GM18507 (cell line): ENCODE measurements around the gene FHIT.
"Not testable (repeated sequence)": the region's sequence is repeated elsewhere in the genome, so short reads cannot be mapped to it uniquely, and the experiment has no call there.

Experiments used
- DNase-seq: peaks from one replicate; pipeline ENCODE4 v3.0.0; 2011; ENCODE audit warnings: low read depth; ENCODE audit not compliant: insufficient read length; ENCODE audit errors: extremely low spot score
- FAIRE-seq: peaks from 2 replicates; lab custom pipeline; 2011; peaks lifted over from hg19 to GRCh38; lab: Jason Lieb, UNC

The FHIT gene

DNA sequence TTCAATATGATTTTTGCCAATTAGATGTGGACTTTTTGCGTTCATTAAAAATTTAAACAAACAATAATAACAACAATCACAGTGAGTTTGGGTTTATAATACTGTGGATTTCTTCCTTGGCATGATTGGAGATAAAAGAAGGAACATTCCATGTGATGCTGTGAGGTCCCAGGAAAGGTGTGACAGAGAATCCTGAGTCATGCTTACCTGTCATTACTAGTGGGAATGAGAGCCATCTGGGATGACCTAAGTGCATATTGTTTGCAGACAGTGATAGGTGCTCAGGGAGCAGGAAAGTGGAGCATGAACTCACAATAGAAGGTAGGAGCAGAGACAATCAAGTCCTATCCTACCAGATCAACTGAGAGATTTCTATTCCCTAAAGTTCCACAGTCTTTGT is 1434.9 kb downstream of the FHIT start:
- no peak for DNase-seq
- FAIRE-seq = no peak

DNA sequence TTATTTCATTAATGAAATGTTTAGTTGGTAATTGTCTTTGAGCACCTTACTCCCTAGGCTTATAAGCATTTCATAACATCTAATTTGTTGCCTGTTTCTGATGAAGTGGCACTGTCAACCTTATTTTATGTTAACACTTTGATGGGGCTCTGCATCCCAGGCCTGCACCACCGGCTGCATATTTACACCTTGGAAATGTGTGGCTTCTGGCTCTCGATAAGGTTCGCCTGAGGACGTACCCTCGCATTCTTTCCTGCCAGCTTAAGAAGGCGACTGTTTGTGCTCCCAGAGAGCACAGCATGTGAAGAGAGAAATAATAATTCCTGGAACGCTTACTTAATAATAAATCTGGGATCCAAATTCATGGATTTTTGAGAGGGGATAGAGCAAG is 1438.1 kb downstream of the FHIT start:
- DNase-seq (no peak), FAIRE-seq (no peak)

DNA sequence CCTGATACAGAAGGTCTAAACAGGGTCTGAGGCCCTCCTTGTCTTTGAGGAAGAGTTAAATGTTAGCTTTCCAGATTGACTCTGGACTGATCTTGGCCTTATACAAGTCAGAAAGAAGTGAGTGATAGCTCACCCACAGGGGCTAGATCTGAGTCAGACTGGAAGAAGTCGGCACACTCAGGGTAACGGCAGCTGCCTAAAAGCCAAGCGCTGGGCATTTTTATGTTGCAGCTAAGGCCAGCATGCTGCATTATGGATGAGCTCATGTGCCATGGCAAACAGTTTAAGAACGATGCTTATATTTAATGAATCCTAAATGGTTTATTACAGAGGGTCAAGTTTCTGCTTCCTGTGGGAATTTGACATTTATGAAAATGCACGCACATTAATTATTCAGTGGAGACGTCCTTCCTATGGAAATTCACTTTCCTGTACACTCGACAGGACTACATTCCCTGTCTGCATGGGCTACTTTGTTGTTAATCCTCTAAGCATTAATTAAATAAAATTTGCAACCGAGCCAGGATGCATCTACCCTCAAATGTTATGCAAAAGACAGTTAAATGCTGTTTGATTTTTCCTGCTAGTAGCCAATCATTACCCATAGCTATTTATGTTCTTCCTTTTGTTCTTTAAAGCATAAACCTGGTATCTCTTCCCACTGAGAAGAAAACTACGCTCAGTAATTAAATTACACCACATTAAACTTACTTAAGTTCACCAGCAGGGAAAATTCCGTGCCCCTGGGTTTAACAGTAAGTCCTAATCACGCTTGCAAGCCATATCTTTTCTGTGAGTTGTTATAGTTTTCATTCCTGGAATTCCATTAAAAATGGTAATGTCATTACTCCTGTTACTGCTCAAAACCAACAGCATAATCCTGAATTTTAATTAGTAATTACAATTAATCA is 1438.8 kb downstream of the FHIT start:
- DNase-seq = no peak
- FAIRE-seq = no peak

DNA sequence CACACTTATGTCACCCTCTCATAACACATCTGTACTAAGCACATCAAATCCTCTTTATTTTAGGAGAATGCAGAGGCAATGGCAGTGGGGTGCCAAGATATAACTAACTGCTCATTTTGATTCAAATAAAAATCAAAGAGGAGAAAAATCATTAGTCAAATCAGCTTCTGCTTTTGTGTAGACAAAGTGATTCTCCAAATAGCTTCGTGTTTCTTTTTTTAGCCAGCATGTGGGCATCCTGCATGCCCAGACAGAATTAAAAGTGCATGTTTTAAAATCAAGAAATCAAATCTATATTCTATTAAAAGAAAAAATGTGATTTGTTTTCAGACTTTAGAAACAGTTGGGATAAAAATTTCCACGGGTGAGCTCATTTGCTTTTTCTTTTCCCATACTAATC is 1440.1 kb downstream of the FHIT start:
- FAIRE-seq (no peak), DNase-seq (no peak)

DNA sequence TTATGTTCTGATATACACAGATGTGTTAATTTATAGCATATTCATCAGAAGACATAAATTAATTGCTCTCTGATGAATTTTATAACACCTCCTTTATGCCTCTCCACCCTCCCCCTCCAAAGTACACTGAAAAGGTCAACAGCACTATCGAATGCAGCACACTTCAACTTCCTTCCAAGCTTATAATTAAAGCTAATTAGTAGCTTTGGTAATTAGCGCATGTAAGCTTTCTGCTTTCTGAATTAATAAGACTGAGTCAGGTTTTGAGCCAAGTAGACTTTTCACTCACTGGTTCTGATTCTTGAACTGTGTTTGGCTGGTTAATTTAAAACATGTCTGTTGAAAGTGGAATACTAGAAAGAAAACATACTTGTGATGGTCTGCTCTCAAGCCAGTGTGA is 1440.6 kb downstream of the FHIT start:
- no peak for DNase-seq
- FAIRE-seq = no peak

DNA sequence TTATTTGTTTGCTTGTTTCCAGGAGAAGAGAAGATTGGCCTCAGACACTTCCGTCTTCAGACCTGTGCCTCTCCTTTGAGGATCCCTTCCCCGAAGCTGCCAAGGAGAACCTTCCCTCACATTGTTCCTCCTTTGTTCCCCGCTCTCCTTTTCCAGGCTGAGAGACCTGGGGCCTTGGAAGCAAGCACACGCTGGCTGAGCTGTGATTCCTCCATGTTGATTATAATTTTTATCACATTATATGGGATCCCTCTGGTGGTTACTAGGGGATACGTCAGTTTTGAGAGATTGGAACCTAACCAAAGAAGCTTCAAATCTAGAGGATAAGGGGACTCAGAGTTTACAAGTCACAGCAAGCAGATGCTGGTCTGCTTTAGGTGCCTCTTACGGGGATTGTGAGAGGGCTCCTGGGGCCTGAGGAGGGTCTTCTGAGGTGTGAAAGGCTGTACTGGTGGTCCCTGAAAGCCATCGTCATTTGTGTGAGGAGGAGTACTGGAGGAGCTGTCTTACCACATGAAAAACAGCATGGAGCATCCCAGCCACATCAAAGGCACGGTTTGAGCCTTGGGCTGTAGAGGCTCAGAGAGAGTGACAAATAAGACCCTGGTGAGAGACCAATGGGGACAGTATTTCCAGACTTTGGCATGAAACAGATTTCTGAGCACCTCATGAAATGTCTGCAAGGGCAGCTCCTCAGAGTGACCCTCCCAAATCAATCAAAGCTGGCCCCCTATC is 1441.4 kb downstream of the FHIT start:
- FAIRE-seq = no peak
- DNase-seq = peak; percentile 4

DNA sequence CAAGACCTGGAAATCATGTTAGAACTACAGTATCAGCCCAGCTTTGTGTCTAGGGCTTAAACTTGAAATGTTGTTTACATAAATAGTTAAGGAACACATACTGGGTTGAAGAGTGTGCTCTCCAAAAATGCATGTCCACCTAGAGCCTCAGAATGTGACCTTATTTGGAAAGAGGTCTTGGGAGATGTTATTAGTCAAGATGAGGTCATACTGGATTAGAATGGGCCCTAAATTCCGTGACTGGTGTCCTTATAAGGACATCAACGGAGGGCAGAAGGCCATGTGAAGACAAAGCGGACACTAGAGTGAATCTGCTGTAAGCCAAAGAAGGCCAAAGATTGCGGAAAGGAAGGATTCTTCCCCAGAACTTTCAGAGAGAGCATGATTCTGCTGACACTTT is 1442.2 kb downstream of the FHIT start:
- no peak for DNase-seq
- FAIRE-seq = no peak

DNA sequence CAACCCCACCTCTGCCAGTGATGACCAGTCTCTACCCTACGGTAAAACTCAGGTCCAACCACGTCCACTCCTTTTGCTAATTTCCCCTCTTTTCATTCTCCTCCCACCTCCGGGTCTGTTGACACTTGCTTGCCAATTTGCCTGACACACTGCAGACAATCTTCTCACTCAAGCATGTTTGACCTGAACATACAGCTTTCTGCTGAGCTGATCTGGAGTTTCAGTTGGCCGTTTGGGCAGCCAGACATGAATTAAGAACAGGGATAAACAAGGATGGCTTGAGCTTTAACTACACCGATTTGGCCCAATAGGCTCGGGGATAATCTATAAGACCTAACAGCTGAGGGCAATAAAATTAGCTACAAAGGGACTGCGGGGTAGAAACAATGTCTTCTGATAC is 1442.8 kb downstream of the FHIT start:
- no peak for FAIRE-seq
- no peak for DNase-seq

DNA sequence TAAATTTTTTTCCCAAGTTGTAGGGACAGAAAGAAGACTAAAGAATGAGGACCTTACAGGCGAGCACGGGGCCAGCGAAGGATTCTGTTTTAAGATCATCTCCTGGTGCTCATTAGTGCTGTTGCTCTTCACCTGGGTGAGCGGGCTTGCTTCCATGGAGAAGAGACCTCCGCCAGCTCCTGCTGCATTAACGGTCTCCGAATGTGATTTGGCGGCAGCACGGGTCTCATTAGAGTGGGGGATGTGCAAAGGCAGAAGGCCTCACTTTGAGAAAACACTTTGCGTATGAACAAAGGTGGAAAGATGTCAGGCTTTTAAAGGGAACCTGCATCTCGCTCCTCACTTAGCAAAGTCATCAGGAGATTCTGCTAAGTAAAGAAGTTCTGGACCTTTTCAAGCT is 1448.0 kb downstream of the FHIT start:
- FAIRE-seq = no peak
- no peak for DNase-seq

DNA sequence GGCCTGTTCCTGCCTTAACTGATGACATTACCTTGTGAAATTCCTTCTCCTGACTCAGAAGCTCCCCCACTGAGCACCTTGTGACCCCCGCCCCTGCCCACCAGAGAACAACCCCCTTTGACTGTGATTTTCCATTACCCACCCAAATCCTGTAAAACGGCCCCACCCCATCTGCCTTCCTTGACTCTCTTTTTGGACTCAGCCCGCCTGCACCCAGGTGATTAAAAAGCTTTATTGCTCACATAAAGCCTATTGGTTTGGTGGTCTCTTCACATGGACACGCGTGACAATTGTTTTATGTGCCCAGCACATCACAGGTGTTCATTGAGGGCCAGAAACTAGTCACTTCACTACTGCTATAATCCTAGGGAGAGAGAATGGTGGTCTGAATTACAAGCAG is 1448.8 kb downstream of the FHIT start:
- not testable (repeated sequence) for DNase-seq, FAIRE-seq

DNA sequence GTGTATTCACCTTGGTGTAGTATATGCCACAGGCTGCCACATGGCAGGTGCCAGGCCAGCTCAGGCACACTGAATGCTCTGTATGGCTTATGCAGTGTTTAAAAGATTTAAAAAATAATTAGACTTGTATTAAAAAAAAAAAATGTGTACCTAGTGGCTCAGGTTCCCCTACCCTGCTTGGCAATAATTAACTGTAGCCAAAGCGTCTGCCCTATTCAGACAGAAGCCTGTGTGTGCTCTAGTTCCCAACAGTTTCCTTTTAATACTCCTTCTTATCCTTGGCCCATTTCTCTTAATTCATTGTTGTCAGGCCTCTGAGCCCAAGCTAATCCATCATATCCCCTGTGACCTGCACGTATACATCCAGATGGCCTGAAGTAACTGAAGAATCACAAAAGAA is 1449.2 kb downstream of the FHIT start:
- DNase-seq = no peak
- no peak for FAIRE-seq

DNA sequence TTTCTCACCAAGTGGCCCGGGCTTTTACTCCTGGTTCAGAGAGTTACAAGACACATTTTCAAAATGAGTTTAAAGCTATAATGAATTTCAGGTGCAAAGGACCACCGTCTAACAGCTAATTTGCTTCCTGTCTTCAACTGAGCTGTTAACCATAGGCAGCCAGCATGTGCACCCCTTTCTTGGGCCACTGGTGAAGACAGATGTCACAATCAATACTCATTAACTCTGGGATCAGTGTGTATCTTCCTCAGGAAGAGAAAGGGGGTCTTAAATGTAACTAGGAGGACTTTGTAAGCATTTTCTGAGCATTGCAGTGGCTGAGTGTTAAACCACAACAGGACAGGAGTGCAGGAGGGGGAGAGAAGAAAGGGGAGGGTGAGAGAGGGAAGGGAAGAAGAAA is 1450.8 kb downstream of the FHIT start:
- FAIRE-seq = no peak
- DNase-seq = no peak

DNA sequence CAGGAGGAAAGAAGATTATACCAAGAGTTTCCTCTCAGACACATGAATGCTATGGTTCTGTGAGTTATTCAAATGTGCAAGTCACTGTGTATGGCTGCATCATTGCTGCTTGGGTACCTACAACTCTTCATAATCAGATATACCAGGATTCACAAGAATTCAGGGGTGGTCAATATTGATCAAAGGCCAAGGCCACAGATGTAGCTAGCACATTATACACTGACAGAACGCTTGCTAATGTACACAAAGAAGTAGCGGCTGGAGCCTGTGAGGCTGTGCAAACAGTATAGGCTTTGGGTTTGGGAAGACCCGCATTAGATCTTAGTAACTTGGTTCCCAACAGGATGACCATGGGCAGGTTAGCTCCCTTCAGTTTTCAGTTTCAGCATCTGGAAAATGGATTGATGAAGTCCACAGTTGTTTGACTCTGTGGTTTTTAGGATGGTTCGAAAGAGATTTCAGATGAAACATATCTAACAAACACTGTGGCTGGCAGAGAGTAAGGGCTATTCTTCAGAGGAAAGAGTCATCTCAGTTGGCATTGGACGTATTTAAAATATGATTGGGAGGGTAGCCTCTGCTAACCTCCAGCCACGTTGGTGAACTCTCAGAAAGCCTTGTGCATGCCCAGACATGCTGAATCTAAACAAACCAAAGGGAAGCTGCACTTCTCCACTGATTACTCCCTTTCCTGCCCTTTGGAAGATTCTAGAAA is 1452.7 kb downstream of the FHIT start:
- FAIRE-seq = no peak

DNA sequence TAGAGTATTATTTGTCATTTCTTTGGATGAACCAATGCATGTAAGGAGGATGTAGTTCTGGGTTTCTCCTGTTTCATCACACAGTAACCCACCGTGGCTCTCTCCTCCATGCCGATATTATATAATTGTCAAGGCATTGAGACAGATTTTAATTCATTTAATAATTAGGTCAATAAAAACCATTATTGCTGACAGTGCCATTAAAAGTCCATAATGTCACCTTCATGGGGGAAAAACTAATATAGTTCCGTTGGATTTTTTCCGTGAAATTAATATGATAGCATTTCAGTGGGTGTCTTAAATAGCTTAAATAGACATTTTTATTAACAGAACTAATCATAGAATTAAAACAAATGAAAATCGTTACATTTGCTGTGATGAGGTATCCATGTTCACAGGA is 1453.7 kb downstream of the FHIT start:
- no peak for DNase-seq
- no peak for FAIRE-seq

More for the DNA sequence above, 1452.7 kb downstream of the FHIT start:
- no peak for DNase-seq

DNA sequence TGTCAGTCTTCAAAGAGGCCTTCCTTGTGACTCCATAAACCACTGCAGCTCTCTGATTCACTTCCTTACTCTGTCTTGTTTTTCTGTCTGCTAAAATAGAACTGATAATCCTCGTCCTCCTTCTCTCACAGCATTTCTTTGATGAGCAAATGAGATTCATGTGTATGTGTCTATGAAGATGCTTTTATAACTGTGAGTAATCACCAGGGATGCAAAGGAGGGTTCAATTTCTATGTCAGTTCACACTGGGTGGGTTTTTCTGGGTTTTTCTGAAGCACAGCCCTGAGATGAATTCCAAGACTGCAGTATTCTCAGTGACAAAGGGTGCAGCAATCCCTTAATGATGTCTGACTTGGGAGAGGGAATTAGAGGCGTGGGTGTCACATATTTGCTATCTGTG is 1454.8 kb downstream of the FHIT start:
- no peak for DNase-seq
- FAIRE-seq = no peak

DNA sequence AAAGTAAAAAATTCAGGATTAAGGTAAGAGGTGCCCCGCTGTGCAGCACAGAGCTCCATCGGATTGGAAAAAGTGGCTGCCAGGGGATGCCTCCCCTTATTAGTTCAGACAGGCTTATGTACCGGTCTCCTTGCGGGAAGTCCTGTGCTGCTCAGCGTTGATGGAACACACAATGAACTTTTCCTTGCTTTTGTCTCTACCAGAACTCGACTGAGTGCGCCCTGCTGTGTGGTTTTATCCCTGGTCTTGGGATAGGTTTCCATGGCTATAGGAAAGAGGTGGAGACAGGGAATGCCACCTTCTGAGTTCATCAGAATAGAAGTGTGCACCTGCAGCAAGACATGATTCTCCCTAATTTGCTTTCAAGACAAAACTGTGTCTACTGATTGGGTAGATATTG is 1455.5 kb downstream of the FHIT start:
- FAIRE-seq = no peak
- no peak for DNase-seq

DNA sequence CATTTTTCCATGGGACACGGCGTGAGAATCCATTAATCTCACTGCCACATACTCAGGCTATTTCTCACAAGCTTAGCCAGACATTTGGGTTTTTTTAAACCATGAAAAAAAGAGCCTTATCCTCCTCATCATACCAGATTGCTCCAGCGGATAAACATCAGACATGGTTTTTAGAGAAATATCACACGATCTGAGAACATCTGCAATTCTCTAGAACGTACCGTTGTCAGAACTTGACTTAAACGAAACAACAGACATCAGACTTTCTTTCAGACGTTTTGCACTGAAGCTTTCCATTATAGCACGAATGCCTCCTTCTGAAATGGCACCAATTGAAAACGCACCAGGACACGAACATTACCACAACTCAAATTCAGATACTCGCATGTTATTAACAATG is 1457.3 kb downstream of the FHIT start:
- DNase-seq = no peak
- no peak for FAIRE-seq

DNA sequence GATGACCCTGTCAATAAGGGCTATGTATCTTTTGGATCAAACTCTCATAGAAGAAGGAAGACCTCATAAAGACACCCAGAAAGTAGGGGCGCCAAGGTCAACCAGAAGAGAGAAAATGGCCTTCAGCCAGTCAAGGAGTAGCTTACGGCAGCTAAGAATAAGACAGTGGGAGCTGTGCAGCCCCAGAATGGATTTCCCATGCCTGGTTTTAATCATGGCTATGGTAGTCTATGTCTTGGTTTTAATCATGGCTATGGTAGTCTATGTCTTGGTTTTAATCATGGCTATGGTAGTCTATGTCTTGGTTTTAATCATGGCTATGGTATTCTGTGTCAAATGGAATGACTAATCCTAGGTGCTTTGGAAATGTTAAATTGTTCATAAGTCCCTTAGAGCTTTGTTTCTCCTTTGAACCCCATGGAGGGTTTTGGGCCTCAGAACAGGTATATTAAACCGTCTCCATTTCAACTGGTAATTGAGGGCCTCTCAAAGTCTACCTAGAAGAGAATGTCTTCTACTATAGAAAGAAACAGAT is 1459.4 kb downstream of the FHIT start:
- FAIRE-seq = no peak
- DNase-seq = no peak

DNA sequence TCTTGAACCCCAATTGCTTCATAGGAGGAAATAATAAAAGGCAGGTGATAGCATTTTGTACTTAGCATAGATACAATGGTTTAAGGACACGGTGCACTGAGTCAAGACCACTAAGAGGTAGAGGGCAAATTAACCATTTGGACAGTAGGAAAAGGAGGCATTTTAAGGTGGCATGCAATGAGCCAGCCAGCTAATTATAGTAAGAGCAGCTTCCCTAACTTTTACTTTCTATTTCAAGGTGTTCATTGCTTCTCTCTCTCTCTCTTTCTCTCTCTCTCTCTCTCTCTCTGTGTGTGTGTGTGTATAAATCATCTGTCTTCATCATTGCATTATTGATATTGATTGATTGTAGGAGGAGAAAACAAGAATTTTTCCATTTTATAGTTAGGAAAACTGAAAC is 1461.0 kb downstream of the FHIT start:
- DNase-seq (no peak), FAIRE-seq (no peak)

DNA sequence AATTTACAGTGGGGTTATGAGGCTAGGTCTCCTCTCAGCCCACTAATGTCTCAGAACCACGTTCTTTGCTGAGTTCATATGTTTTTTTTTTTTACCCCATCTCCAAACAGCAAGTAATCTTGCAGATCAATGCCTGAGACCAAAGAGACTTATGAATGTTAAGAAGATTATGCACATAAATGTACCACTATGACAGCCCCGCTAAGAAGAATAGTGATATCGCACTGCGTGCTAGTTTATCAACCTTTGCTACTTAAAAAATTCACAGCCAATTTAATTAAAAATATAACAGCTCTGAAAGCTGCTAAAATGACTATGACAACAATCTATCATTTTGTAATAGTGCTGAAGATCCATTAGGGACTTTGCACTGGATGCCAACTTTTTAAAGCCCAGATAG is 1462.5 kb downstream of the FHIT start:
- no peak for FAIRE-seq
- no peak for DNase-seq
